Naive thymus-derived CD4-positive, alpha-beta T cell (primary cell): Measurements from ENCODE around the gene SEMA6D. TPM values are rescaled to one million over a fixed set of nuclear protein-coding genes. Genes with fewer than 3 reads are reported as not detected.

ENCODE experiments used
- ATAC-seq: fragments of 150-1000 bp; cut with Tn5 transposase; 2 replicates; pipeline ENCODE4 v1.10.0; 2021; ENCODE audit warnings: mild to moderate bottlenecking, moderate library complexity
- CTCF ChIA-PET: fragments of 350-600 bp; sonication (Branson Sonifier 250); formaldehyde crosslinking; loops from one replicate; lab custom pipeline; 2021; ENCODE audit warnings: antibody characterized with exemption; lab: Charles Lee
- POLR2A ChIA-PET: fragments of 350-600 bp; sonication (Branson Sonifier 250); formaldehyde crosslinking; loops from one replicate; lab custom pipeline; 2021; ENCODE audit warnings: antibody characterized with exemption, inconsistent platforms; lab: Charles Lee
- DNase-seq, 9 donors: peaks; one replicate each; pipeline versions ENCODE4 v3.0.0 to v3.0.0-alpha.2; 2020 to 2022; ENCODE audit warnings: mixed read lengths in 1 of 9
- H3K27ac ChIP-seq: one replicate; pipeline ENCODE4 v1.7.0; 2013; ENCODE audit warnings: mild to moderate bottlenecking, low read depth, low read length, moderate library complexity
- H3K27me3 ChIP-seq, 2 donors: one replicate each; pipeline ENCODE4 v1.7.0; 2013; ENCODE audit warnings: low read length in 2 of 2, mild to moderate bottlenecking in 2 of 2, moderate library complexity in 2 of 2; ENCODE audit not compliant: control insufficient read depth in 2 of 2, insufficient read depth in 2 of 2
- H3K36me3 ChIP-seq, 3 experiments: 1 replicate in 2 of 3; 2 replicates in 1 of 3; pipeline ENCODE4 v1.7.0; 2013; ENCODE audit warnings: low read length in 3 of 3, mild to moderate bottlenecking in 3 of 3, moderate library complexity in 1 of 3; ENCODE audit not compliant: insufficient read depth in 3 of 3, control insufficient read depth in 2 of 3
- H3K4me1 ChIP-seq, 2 donors: one replicate each; pipeline ENCODE4 v1.7.0; 2013; ENCODE audit warnings: low read length in 2 of 2, mild to moderate bottlenecking in 2 of 2, moderate library complexity in 1 of 2; ENCODE audit not compliant: control insufficient read depth in 2 of 2, insufficient read depth in 2 of 2
- H3K4me3 ChIP-seq: 2 replicates; pipeline ENCODE4 v1.7.0; 2013; ENCODE audit warnings: mild to moderate bottlenecking, low read length
- H3K9me3 ChIP-seq, 3 experiments: 1 replicate in 2 of 3; 2 replicates in 1 of 3; pipeline ENCODE4 v1.7.0; 2013; ENCODE audit warnings: low read length in 3 of 3; ENCODE audit not compliant: control insufficient read depth in 2 of 3
- H3K27ac Mint-ChIP-seq, 9 donors: one replicate each; pipeline ENCODE4 v1.8.0; 2020 to 2022; ENCODE audit warnings: mixed read lengths in 9 of 9, mild to moderate bottlenecking in 8 of 9, moderate library complexity in 5 of 9, inconsistent platforms in 2 of 9
- H3K27me3 Mint-ChIP-seq, 5 donors: one replicate each; pipeline ENCODE4 v1.8.0; 2021 to 2022; ENCODE audit warnings: mixed read lengths in 5 of 5, mild to moderate bottlenecking in 1 of 5
- H3K36me3 Mint-ChIP-seq, 5 donors: one replicate each; pipeline ENCODE4 v1.8.0; 2020 to 2022; ENCODE audit warnings: mixed read lengths in 5 of 5, mild to moderate bottlenecking in 3 of 5, inconsistent platforms in 1 of 5
- H3K4me1 Mint-ChIP-seq, 7 donors: one replicate each; pipeline ENCODE4 v1.8.0; 2020 to 2022; ENCODE audit warnings: mixed read lengths in 7 of 7, mild to moderate bottlenecking in 3 of 7, inconsistent platforms in 1 of 7
- H3K4me3 Mint-ChIP-seq, 10 donors: one replicate each; pipeline ENCODE4 v1.8.0; 2020 to 2022; ENCODE audit warnings: mild to moderate bottlenecking in 10 of 10, mixed read lengths in 10 of 10, moderate library complexity in 6 of 10, inconsistent platforms in 2 of 10
- H3K9me3 Mint-ChIP-seq, 11 donors: one replicate each; pipeline ENCODE4 v1.8.0; 2020 to 2022; ENCODE audit warnings: mixed read lengths in 11 of 11, mild to moderate bottlenecking in 4 of 11, inconsistent platforms in 1 of 11, moderate library complexity in 1 of 11
- intact Hi-C, 2 donors: fragments of 100-400 bp; cut with micrococcal nuclease; formaldehyde crosslinking; loops; one replicate each; pipeline ENCODE4 v1.15.1; 2023
- polyA plus RNA-seq, 2 donors: library from polyadenylated mRNA; unstranded; fragments of 300-500 nt; fragmentation: Illumina TruSeq; gene quantifications; one replicate each; pipeline ENCODE4 v1.2.3, GENCODE V29; 2021
- total RNA-seq, 6 experiments: library from RNA in 5 of 6; stranded (reverse) in 5 of 6; gene quantifications; 1 replicate in 5 of 6; 2 replicates in 1 of 6; pipeline ENCODE4 v1.2.3 and lab custom pipeline; 2021 to 2026

Gene SEMA6D
- total and polyA plus RNA-seq, 7 experiments from 2014 or later = not detected

DNA sequence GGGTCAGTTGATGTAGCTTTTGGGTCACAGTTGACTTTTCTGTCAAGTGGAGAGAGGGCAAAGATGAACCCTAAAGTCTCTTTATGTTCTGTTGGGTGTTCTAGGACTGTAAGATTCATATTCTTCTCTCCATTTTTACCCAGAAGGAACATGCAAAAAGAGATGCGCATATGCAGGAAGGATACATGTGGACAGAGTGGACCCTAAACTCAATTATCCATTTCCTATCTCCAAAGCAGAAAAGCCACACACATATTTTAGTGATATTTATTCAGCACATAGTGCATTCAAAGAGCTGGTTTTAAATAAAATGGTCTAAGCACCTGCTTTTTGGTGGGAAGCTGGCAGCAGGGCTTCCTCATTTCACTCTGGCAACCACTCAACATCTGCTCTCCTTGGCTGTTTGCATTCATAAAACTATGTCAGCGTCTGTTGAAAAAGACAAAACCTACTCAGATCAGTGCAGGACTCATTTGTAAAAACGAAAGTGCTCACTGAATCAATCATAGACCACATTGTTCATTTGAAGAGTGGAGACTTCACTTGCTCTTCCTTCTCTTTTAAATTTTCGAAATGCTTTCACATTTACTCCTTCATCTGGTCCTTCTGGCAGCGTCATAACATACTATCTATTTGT, 96.6 kb downstream of the SEMA6D start:
- no peaks in the 10 kb centered on the region for H3K27me3 ChIP-seq
- no peaks in the 10 kb centered on the region for H3K9me3 ChIP-seq
- Mint-ChIP-seq H3K9me3 (no peaks in the 10 kb centered on the region), H3K4me3 (no peak overlapping the region), H3K27me3 (peaks cover 0 to 21% (median 4%) of the 10 kb centered on the region in 5 donors), H3K4me1 (peaks cover 0 to 11% (median 0%) of the 10 kb centered on the region in 7 donors), H3K27ac (no peak overlapping the region), H3K36me3 (no peaks in the 10 kb centered on the region)
- no peak overlapping the region for H3K27ac ChIP-seq
- ChIA-PET POLR2A (no interaction called here), CTCF (no interaction called here)
- intact Hi-C loops = no loop called here
- ATAC-seq (no peak), DNase-seq (no peak)
- H3K36me3 ChIP-seq = no peaks in the 10 kb centered on the region
- no peak overlapping the region for H3K4me3 ChIP-seq
- H3K4me1 ChIP-seq = no peaks in the 10 kb centered on the region

DNA sequence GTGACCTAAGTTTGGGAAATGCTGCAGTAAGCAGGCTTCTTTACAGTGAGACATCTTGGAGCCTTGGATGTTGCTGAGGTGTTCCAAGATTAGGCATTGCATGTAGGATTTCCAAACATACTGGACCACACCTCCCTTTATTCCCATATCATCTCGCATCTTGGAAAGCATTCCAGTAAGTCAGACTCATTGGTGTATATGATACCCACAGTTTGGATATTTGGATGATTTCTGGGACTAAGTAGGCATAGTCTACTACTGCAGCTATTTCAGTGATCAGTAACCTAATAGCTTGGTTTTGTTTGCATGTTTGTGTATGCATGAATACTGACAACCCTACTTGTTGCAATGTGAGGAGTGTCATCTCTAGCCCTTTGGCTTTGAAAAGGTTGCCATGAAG, 97.3 kb downstream of the SEMA6D start:
- Mint-ChIP-seq H3K27me3 (peaks cover 0 to 25% (median 10%) of the 10 kb centered on the region in 5 donors), H3K9me3 (no peaks in the 10 kb centered on the region), H3K4me3 (no peak overlapping the region), H3K27ac (no peak overlapping the region), H3K4me1 (peaks cover 0 to 11% (median 0%) of the 10 kb centered on the region in 7 donors), H3K36me3 (no peaks in the 10 kb centered on the region)
- Histone ChIP-seq H3K4me1 (no peaks in the 10 kb centered on the region), H3K27me3 (no peaks in the 10 kb centered on the region), H3K4me3 (no peak overlapping the region), H3K27ac (no peak overlapping the region), H3K36me3 (no peaks in the 10 kb centered on the region), H3K9me3 (no peaks in the 10 kb centered on the region)
- POLR2A ChIA-PET = no interaction called here
- intact Hi-C loops = no loop called here
- CTCF ChIA-PET = no interaction called here
- DNase-seq = no peak
- no peak for ATAC-seq

DNA sequence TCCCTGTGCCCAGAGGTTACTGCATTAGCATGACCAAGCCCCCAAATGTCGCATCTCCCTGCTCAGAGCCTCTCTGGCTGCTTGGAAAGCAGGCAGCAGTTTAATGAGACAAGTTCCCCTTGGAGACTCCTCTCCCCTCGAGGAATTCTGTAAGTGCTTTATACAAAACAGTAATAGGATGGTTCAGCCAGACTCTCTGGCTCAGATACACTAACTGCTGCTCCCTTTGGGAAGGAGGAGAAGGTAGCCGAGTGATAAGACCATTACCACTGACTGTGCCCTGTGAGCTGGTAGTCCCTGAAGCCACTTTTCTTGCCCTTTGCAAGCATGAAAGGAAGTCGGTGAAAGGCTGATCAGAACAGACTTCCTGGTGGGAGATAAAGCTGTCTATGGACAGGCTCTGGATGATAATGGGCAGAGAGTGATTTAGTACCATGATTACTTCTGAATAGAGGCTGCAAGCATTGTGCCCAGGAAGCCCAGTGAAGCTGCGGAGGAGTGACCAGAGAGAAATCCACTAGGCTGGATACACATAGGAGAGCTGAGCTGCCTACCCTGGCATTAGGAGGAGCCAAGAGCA, 100.8 kb downstream of the SEMA6D start:
- Mint-ChIP-seq H3K4me3 (no peak overlapping the region), H3K9me3 (no peaks in the 10 kb centered on the region), H3K27me3 (peaks cover 0 to 37% (median 11%) of the 10 kb centered on the region in 5 donors), H3K36me3 (no peaks in the 10 kb centered on the region), H3K4me1 (peaks cover 0 to 11% (median 0%) of the 10 kb centered on the region in 7 donors), H3K27ac (no peak overlapping the region)
- H3K4me1 ChIP-seq = no peaks in the 10 kb centered on the region
- H3K4me3 ChIP-seq = no peak overlapping the region
- H3K27ac ChIP-seq = no peak overlapping the region
- ChIA-PET POLR2A (no interaction called here), CTCF (no interaction called here)
- no peaks in the 10 kb centered on the region for H3K36me3 ChIP-seq
- DNase-seq (no peak), ATAC-seq (no peak)
- H3K27me3 ChIP-seq = no peaks in the 10 kb centered on the region
- no peaks in the 10 kb centered on the region for H3K9me3 ChIP-seq
- intact Hi-C loops = no loop called here

DNA sequence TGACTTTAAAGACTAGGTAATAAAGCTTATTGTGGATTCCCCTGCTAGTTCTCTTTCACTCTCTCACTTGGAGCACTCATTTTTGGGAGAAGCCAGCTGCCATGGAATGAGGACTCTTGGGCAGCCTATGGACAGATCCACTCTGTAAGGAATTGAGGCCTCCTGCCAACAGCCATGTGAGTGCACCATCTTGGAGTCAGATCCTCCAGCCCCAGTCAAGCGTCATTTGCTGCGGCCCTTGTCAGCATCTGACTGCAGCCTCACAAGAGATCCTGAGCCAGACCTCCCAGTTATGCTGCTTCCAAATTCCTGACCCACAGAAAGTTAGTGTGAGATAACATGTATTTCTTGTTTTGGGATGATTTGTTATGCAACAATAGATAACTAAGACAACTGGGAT, 101.9 kb downstream of the SEMA6D start:
- Mint-ChIP-seq H3K4me3 (no peak overlapping the region), H3K4me1 (peaks cover 0 to 2% (median 0%) of the 10 kb centered on the region in 7 donors), H3K9me3 (no peaks in the 10 kb centered on the region), H3K36me3 (no peaks in the 10 kb centered on the region), H3K27ac (no peak overlapping the region), H3K27me3 (peaks cover 0 to 40% (median 11%) of the 10 kb centered on the region in 5 donors)
- ATAC-seq (no peak), DNase-seq (no peak)
- Histone ChIP-seq H3K36me3 (no peaks in the 10 kb centered on the region), H3K27me3 (no peaks in the 10 kb centered on the region), H3K4me3 (no peak overlapping the region), H3K4me1 (no peaks in the 10 kb centered on the region), H3K27ac (no peak overlapping the region), H3K9me3 (no peaks in the 10 kb centered on the region)
- ChIA-PET POLR2A (no interaction called here), CTCF (no interaction called here)
- intact Hi-C loops = no loop called here

DNA sequence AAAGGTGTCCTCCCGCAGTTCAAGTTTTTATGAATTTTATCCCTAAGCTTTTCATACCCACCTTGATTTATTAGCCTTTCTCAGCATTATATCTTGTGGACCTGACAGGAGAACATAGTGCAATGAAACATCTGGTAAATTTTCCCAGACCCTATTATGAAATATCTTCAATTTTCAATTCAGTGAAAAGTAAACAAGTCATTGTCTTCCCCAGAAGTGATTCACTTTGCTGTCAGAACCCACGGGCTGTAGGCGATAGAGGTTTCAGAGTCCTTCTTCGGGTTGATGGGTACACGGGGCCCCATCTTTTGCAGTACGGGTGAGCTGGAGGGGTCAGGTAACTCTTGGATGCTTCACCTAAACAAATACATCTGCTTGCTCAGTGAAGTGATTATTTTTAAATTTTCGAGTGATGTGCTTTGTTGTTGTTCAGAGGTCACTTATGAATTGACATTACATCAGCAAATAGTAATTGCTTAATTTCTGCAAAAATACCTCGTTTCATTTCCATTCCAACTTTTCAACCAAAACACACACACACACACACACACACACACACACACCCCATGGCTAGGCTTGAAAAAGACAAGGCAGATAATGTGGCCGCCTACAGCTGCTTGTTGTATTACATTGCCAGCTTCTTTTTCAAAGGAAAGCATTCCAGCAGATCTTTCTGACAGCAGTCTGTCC, 102.9 kb downstream of the SEMA6D start:
- ChIA-PET POLR2A (no interaction called here), CTCF (no interaction called here)
- Histone ChIP-seq H3K4me3 (no peak overlapping the region), H3K9me3 (no peaks in the 10 kb centered on the region), H3K27me3 (no peaks in the 10 kb centered on the region), H3K27ac (no peak overlapping the region), H3K36me3 (no peaks in the 10 kb centered on the region), H3K4me1 (no peaks in the 10 kb centered on the region)
- Mint-ChIP-seq H3K9me3 (peaks cover 0 to under 1% (median 0%) of the 10 kb centered on the region in 11 donors), H3K4me3 (no peak overlapping the region), H3K36me3 (no peaks in the 10 kb centered on the region), H3K27me3 (peaks cover 0 to 40% (median 11%) of the 10 kb centered on the region in 5 donors), H3K4me1 (no peaks in the 10 kb centered on the region), H3K27ac (no peak overlapping the region)
- ATAC-seq = no peak
- no peak for DNase-seq
- intact Hi-C loops = no loop called here

DNA sequence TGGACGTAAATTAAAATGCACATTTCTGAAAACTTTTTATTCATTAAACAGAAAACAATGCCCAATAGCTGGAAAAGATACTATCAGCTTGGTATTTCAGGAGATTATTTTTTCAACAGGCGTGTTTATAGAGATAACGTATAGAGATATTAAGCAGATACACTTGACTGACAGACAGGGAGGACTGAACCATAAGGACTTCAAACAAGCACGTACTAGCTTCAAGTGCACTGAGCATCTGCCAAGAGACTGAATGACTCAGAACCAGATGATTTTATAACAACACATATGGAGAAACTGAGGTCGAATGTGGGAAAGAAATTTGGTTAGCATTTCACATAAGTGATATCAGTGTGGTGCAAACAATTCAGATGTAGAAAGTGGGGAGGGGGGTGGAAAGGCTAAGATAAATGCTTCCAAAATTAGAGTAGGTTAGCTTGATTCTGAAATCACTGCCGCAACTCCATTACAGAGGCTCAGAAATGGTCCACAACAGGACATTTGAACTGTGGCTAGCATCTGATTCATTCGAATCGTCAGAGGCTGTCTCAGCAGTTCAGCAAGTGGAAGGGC, 103.5 kb downstream of the SEMA6D start:
- Histone ChIP-seq H3K4me3 (no peak overlapping the region), H3K36me3 (no peaks in the 10 kb centered on the region), H3K4me1 (no peaks in the 10 kb centered on the region), H3K27ac (no peak overlapping the region), H3K27me3 (no peaks in the 10 kb centered on the region), H3K9me3 (no peaks in the 10 kb centered on the region)
- ATAC-seq = no peak
- H3K27ac Mint-ChIP-seq = no peak overlapping the region
- H3K36me3 Mint-ChIP-seq = no peaks in the 10 kb centered on the region
- H3K27me3 Mint-ChIP-seq = peaks cover 0 to 40% (median 14%) of the 10 kb centered on the region in 5 donors
- H3K4me3 Mint-ChIP-seq = no peak overlapping the region
- no peak for DNase-seq
- H3K9me3 Mint-ChIP-seq = peaks cover 0 to 6% (median 0%) of the 10 kb centered on the region in 11 donors
- H3K4me1 Mint-ChIP-seq = no peaks in the 10 kb centered on the region
- intact Hi-C loops = no loop called here
- CTCF ChIA-PET = no interaction called here
- POLR2A ChIA-PET = no interaction called here
